K562 (cell line): Measurements from ENCODE around the gene CLSTN1. TPM values are rescaled to one million over a fixed set of nuclear protein-coding genes. Genes with fewer than 3 reads are reported as not detected.
A peak's percentile ranks its signal among the peaks of the same experiment; 100 is the strongest.

Experiments used
- ATAC-seq: fragments of 200-7000 bp; cut with Tn5 transposase; 3 replicates; pipeline ENCODE4 v1.9.1; 2020; ENCODE audit warnings: moderate library complexity
- BruUV-seq: library from RNA; stranded (reverse); fragments of 400-500 nt; replicated peaks from 2 replicates; lab custom pipeline; 2021; lab: Mats Ljungman, UMichigan
- CTCF ChIA-PET: fragments of 300-600 bp; formaldehyde crosslinking; extraction: SDS; loops from one replicate; lab custom pipeline; 2021; ENCODE audit warnings: low intra/inter-chr PET ratio; lab: Yijun Ruan, JAX
- POLR2A ChIA-PET: fragments of 300-600, 350-650 bp; sonication (Branson Sonifier 250); formaldehyde crosslinking; extraction: SDS; loops from one replicate; lab custom pipeline; 2021; ENCODE audit warnings: antibody characterized with exemption, inconsistent platforms; lab: Yijun Ruan, JAX
- DNase-seq, 4 experiments: peaks; one replicate each; pipeline versions ENCODE4 v3.0.0 to v3.0.0-alpha.2; 2011 to 2018; ENCODE audit warnings: low spot score in 3 of 4, mixed read lengths in 3 of 4; ENCODE audit errors: extremely low read depth in 1 of 4
- FAIRE-seq: peaks from 2 replicates; lab custom pipeline; 2011; peaks lifted over from hg19 to GRCh38; lab: Jason Lieb, UNC
- H2AFZ ChIP-seq: 2 replicates; pipeline ENCODE4 v1.6.0; 2011; ENCODE audit warnings: low read depth, low read length, control low read depth, inconsistent platforms
- H3K27ac ChIP-seq: fragments of 200-600 bp; 3 replicates; pipeline ENCODE4 v1.8.0; 2011; ENCODE audit warnings: low read depth, mild to moderate bottlenecking, control low read depth, inconsistent platforms, low read length, moderate library complexity, mixed read lengths; ENCODE audit errors: extremely low read depth
- H3K27me3 ChIP-seq, 2 experiments: fragments of 300-600 bp in 1 of 2; 2 replicates in 1 of 2; 3 replicates in 1 of 2; pipeline versions ENCODE4 v1.6.0 to v1.8.0; 2011; ENCODE audit warnings: inconsistent platforms in 2 of 2, low read length in 2 of 2, mild to moderate bottlenecking in 1 of 2, mixed read lengths in 1 of 2, moderate library complexity in 1 of 2; ENCODE audit not compliant: control insufficient read depth in 2 of 2, insufficient read depth in 2 of 2
- H3K36me3 ChIP-seq: fragments of 300-600 bp; 3 replicates; pipeline ENCODE4 v1.8.0; 2011; ENCODE audit warnings: mild to moderate bottlenecking, low read length, inconsistent platforms; ENCODE audit not compliant: control insufficient read depth, insufficient read depth
- H3K4me1 ChIP-seq, 2 experiments: fragments of 200-600 bp in 1 of 2; replicated peaks in 1 of 2; 2 replicates in 1 of 2; 3 replicates in 1 of 2; pipeline versions ENCODE4 v1.5.1 to v1.8.0; 2011; ENCODE audit warnings: inconsistent platforms in 2 of 2, low read length in 2 of 2, mild to moderate bottlenecking in 1 of 2, mixed read lengths in 1 of 2, moderate library complexity in 1 of 2; ENCODE audit not compliant: control insufficient read depth in 2 of 2, insufficient read depth in 2 of 2
- H3K4me2 ChIP-seq: 2 replicates; pipeline ENCODE4 v1.6.1; 2011; ENCODE audit warnings: low read length, control low read depth, inconsistent platforms, mixed read lengths; ENCODE audit not compliant: insufficient read depth
- H3K4me3 ChIP-seq: fragments of 200-600 bp; sonication (generic), shearing (Covaris generic); 2 replicates; pipeline ENCODE4 v1.5.1; 2016; ENCODE audit warnings: control low read depth, inconsistent platforms
- H3K79me2 ChIP-seq: fragments of 200-600 bp; 3 replicates; pipeline ENCODE4 v1.8.0; 2011; ENCODE audit warnings: low read length, inconsistent platforms; ENCODE audit not compliant: control insufficient read depth, insufficient read depth
- H3K9ac ChIP-seq, 2 experiments: 2 replicates each; pipeline versions ENCODE4 v1.6.0 to v1.6.1; 2011; ENCODE audit warnings: low read depth in 2 of 2, low read length in 2 of 2, control low read depth in 1 of 2, inconsistent platforms in 1 of 2, mild to moderate bottlenecking in 1 of 2, mixed read lengths in 1 of 2; ENCODE audit not compliant: insufficient read depth in 1 of 2
- H3K9me1 ChIP-seq: one replicate; pipeline ENCODE4 v1.6.0; 2011; ENCODE audit warnings: inconsistent platforms, mild to moderate bottlenecking, low read length, moderate library complexity; ENCODE audit not compliant: control insufficient read depth, insufficient read depth
- H3K9me3 ChIP-seq: replicated peaks from 2 replicates; pipeline ENCODE4 v1.5.1; 2011; ENCODE audit warnings: low read depth, low read length, inconsistent platforms; ENCODE audit not compliant: control insufficient read depth, insufficient read depth
- H4K20me1 ChIP-seq: replicated peaks from 2 replicates; pipeline ENCODE4 v1.6.1; 2011; ENCODE audit warnings: low read length, inconsistent platforms, mixed read lengths; ENCODE audit not compliant: control insufficient read depth, insufficient read depth
- ARID1B ChIP-seq: fragments of 450-650 bp; IDR thresholded peaks from 2 replicates; pipeline ENCODE4 v1.6.1; 2016; ENCODE audit warnings: antibody characterized with exemption, mild to moderate bottlenecking, inconsistent platforms
- BHLHE40 ChIP-seq: IDR thresholded peaks from 2 replicates; pipeline ENCODE4 v1.6.1; 2011; ENCODE audit warnings: low read length, improper control_type of control experiment
- CBFA2T2 ChIP-seq: fragments of 450-650 bp; conservative IDR thresholded peaks from 2 replicates; pipeline ENCODE4 v1.6.1; 2017; ENCODE audit warnings: mild to moderate bottlenecking
- CBFA2T3 ChIP-seq: fragments of 450-650 bp; IDR thresholded peaks from 2 replicates; pipeline ENCODE4 v1.6.1; 2017
- CC2D1A ChIP-seq: fragments of 450-650 bp; IDR thresholded peaks from 2 replicates; pipeline ENCODE4 v1.6.1; 2017; ENCODE audit warnings: mild to moderate bottlenecking
- CXXC5 ChIP-seq: fragments of 250-450 bp; sonication (Bioruptor Pico); IDR thresholded peaks from 2 replicates; pipeline ENCODE4 v1.8.0; 2022; ENCODE audit warnings: inconsistent platforms, mild to moderate bottlenecking, moderate library complexity
- KDM1A ChIP-seq, 2 experiments: fragments of 450-650 bp; IDR thresholded peaks; 2 replicates each; pipeline ENCODE4 v1.6.1; 2016; ENCODE audit warnings: mild to moderate bottlenecking in 2 of 2
- NCOR1 ChIP-seq: fragments of 450-650 bp; IDR thresholded peaks from 2 replicates; pipeline ENCODE4 v1.6.1; 2016; ENCODE audit warnings: mild to moderate bottlenecking, moderate library complexity
- POLR2AphosphoS5 ChIP-seq: IDR thresholded peaks from 2 replicates; pipeline ENCODE4 v1.6.1; 2011; ENCODE audit warnings: mild to moderate bottlenecking, low read depth, low read length, moderate library complexity; ENCODE audit not compliant: control insufficient read depth, insufficient read depth
- RCOR1 ChIP-seq, 2 experiments: IDR thresholded peaks; 2 replicates each; pipeline ENCODE4 v1.6.1; 2012; ENCODE audit warnings: low read depth in 2 of 2, low read length in 2 of 2, borderline replicate concordance in 1 of 2, improper control_type of control experiment in 1 of 2
- TAL1 ChIP-seq: fragments of 450-650 bp; IDR thresholded peaks from 2 replicates; pipeline ENCODE4 v1.6.1; 2016; ENCODE audit warnings: mild to moderate bottlenecking
- TCF3 ChIP-seq: sonication (generic); formaldehyde crosslinking; IDR thresholded peaks from 2 replicates; pipeline ENCODE4 v1.4.0; 2020; ENCODE audit warnings: mild to moderate bottlenecking, missing genetic modification reagents
- TEAD4 ChIP-seq, 2 experiments: sonication (generic) in 1 of 2; formaldehyde crosslinking in 1 of 2; IDR thresholded peaks; 2 replicates each; pipeline versions ENCODE4 v1.6.1 to v1.8.0; 2012 to 2022; ENCODE audit warnings: borderline replicate concordance in 1 of 2, inconsistent platforms in 1 of 2, low read length in 1 of 2, mild to moderate bottlenecking in 1 of 2, missing genetic modification reagents in 1 of 2
- ZNF311 ChIP-seq: fragments of 250-450 bp; sonication (Bioruptor Pico); IDR thresholded peaks from 2 replicates; pipeline ENCODE4 v1.4.0; 2020; ENCODE audit warnings: mild to moderate bottlenecking, moderate library complexity
- WGBS: fragments of 100-300 bp; shearing (Covaris generic); methylation state at CpG from one replicate; pipeline ENCODE4 v1.1.6; 2016; ENCODE audit warnings: low coverage, mixed read lengths; ENCODE audit not compliant: insufficient coverage; ENCODE audit errors: missing lambda C conversion rate; 5-methylcytosine and 5-hydroxymethylcytosine counted together
- in situ Hi-C: fragments of 300-500 bp; cut with MboI; formaldehyde crosslinking; loops from 4 replicates; pipeline ENCODE4 v1.15.0; 2018; ENCODE audit warnings: inconsistent platforms, mixed read lengths
- intact Hi-C: fragments of 100-400 bp; cut with micrococcal nuclease; formaldehyde crosslinking; loops from 2 replicates; pipeline ENCODE4 v1.14.2; 2022
- polyA plus RNA-seq, 8 experiments: library from polyadenylated mRNA; depleted of rRNA in 4 of 8; stranded (reverse) in 5 of 8; unstranded in 3 of 8; fragments of >200 nt; fragmentation: Nextera tagmentation in 2 of 8; fragmentation: Illumina TruSeq in 1 of 8; extraction: Ambion mirVana in 2 of 8; extraction: Trizol in 1 of 8; gene quantifications; 2 replicates each; pipeline versions ENCODE4 v1.2.1 to v1.2.3, GENCODE V29; 2011 to 2014; ENCODE audit warnings: inconsistent platforms in 1 of 8, missing spikeins in 1 of 8
- total RNA-seq, 7 experiments: library from RNA; depleted of rRNA in 6 of 7; stranded (reverse); fragments of >200 nt in 6 of 7; fragmentation: Illumina TruSeq in 2 of 7; extraction: Trizol in 2 of 7; gene quantifications; 2 replicates each; pipeline versions ENCODE4 v1.2.1 to v1.2.3, GENCODE V29; 2011 to 2021; ENCODE audit warnings: low replicate concordance in 1 of 7
- TF ChIP-seq, protein P1 (sequence below), 2 experiments: IDR thresholded peaks in 1 of 2; conservative IDR thresholded peaks in 1 of 2; 2 replicates each; pipeline ENCODE4 v1.6.1; 2016; ENCODE audit warnings: low read depth in 2 of 2, mild to moderate bottlenecking in 1 of 2, missing compliant biosample characterization in 1 of 2, missing genetic modification characterization in 1 of 2, moderate library complexity in 1 of 2
- TF ChIP-seq, protein P2 (sequence below): sonication (generic); formaldehyde crosslinking; IDR thresholded peaks from 2 replicates; pipeline ENCODE4 v1.9.0; 2022; ENCODE audit warnings: mild to moderate bottlenecking, missing genetic modification reagents
- TF ChIP-seq, protein P3 (sequence below): fragments of 450-650 bp; IDR thresholded peaks from 2 replicates; pipeline ENCODE4 v1.6.1; 2016
- TF ChIP-seq, protein P4 (sequence below): sonication (generic); formaldehyde crosslinking; IDR thresholded peaks from 2 replicates; pipeline ENCODE4 v1.8.1; 2023; ENCODE audit warnings: mild to moderate bottlenecking, missing genetic modification reagents, moderate library complexity

CLSTN1 gene
- total and polyA plus RNA-seq, 9 of the 15 experiments (the other 6 are each of a cell fraction or from before 2014, with no cell fraction given) = 1.1 to 32.5 (median 13.3) TPM

DNA sequence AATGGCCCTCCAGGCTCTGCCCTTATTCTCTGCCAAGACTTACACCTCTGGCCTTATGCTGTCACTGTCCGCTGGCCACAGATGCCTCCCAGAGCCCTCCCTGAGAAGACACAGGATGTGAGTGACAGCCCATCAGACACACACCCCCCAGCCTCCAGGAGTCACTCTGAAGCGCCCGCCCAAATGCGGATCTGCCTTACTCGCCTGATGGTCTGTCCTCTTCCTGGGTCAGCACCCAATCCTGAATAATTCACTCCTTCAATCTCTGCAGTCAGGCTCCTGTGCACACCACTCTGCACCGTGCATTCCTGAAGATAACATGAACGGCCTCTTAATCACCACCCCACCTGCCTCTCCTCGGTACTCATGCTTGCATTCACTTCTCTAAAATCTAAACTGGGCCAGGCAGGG is 14.7 kb downstream of the CLSTN1 start:
- no peak overlapping the region for H3K27ac ChIP-seq
- H3K4me2 ChIP-seq = no peak overlapping the region
- H3K9me3 ChIP-seq = no peaks in the 10 kb centered on the region
- no peak for FAIRE-seq
- ChIA-PET POLR2A (interaction anchor here (1.0 kb wide), 1 partner anchor 9 kb away, joined by 4 read pairs; no protein-coding TSS in a partner anchor), CTCF (no interaction called here)
- H3K4me1 ChIP-seq = peaks cover 4 to 15% of the 10 kb centered on the region in 2 experiments; a peak in 4 of 5 replicates
- in situ Hi-C loops = no loop called here
- peaks cover 12% of the 10 kb centered on the region; the same call in 1 of the 2 replicates for H4K20me1 ChIP-seq
- 34% methylated on average over 8 of the region's 8 CpGs for WGBS
- no peaks in the 10 kb centered on the region for H3K9me1 ChIP-seq
- peak; percentile 59 for ATAC-seq
- no peak overlapping the region for H3K9ac ChIP-seq
- no peak overlapping the region for H3K4me3 ChIP-seq
- peak in 2 of 4 experiments; percentile 17 to 24 for DNase-seq
- H2AFZ ChIP-seq = no peak overlapping the region
- H3K79me2 ChIP-seq = no peaks in the 10 kb centered on the region
- intact Hi-C loops = no loop called here
- BruUV-seq = no TSS peak
- H3K36me3 ChIP-seq = no peaks in the 10 kb centered on the region
- H3K27me3 ChIP-seq = no peaks in the 10 kb centered on the region
- peak; percentile 28; the same call in 1 of the 2 replicates for TF ChIP-seq NCOR1
- peak; percentile 65 to 80; a peak in 2 of 4 replicates for TF ChIP-seq RCOR1 (IDR thresholded peaks at IDR 0.05; ENCODE audit: borderline replicate concordance in 1 of 2, low read depth in 2 of 2, low read length in 2 of 2)
- peak; percentile 94 for TF ChIP-seq KDM1A (IDR thresholded peaks at IDR 0.05)
- TF ChIP-seq, protein P1, sequence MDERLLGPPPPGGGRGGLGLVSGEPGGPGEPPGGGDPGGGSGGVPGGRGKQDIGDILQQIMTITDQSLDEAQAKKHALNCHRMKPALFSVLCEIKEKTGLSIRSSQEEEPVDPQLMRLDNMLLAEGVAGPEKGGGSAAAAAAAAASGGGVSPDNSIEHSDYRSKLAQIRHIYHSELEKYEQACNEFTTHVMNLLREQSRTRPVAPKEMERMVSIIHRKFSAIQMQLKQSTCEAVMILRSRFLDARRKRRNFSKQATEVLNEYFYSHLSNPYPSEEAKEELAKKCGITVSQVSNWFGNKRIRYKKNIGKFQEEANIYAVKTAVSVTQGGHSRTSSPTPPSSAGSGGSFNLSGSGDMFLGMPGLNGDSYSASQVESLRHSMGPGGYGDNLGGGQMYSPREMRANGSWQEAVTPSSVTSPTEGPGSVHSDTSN (CRISPR knock-in tag; IDR thresholded peaks at IDR 0.05; ENCODE audit: low read depth) = no peak
- TF ChIP-seq, protein P1 (tag; conservative IDR thresholded peaks at IDR 0.05; ENCODE audit: low read depth) = no peak; the same call in 1 of the 2 replicates
- TF ChIP-seq, protein P2, sequence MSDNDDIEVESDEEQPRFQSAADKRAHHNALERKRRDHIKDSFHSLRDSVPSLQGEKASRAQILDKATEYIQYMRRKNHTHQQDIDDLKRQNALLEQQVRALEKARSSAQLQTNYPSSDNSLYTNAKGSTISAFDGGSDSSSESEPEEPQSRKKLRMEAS (CRISPR knock-in tag) = peak; percentile 43; the same call in 1 of the 2 replicates
- peak; percentile 77 for TF ChIP-seq TCF3 (CRISPR knock-in tag)
- TF ChIP-seq TAL1 = peak; percentile 65
- peak; percentile 85 for TF ChIP-seq CBFA2T3
- no peak for TF ChIP-seq ZNF311 (CRISPR knock-in tag)
- no peak for TF ChIP-seq CC2D1A
- TF ChIP-seq, protein P3, sequence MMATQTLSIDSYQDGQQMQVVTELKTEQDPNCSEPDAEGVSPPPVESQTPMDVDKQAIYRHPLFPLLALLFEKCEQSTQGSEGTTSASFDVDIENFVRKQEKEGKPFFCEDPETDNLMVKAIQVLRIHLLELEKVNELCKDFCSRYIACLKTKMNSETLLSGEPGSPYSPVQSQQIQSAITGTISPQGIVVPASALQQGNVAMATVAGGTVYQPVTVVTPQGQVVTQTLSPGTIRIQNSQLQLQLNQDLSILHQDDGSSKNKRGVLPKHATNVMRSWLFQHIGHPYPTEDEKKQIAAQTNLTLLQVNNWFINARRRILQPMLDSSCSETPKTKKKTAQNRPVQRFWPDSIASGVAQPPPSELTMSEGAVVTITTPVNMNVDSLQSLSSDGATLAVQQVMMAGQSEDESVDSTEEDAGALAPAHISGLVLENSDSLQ = peak; percentile 87
- peak; percentile 39; the same call in 1 of the 2 replicates for TF ChIP-seq ARID1B
- peak; percentile 75 for TF ChIP-seq BHLHE40
- TF ChIP-seq CXXC5 (CRISPR knock-in tag) = peak; percentile 55
- 0 out of 2 replicates have a peak, but pooled peaks have one; percentile 20 for TF ChIP-seq POLR2AphosphoS5
- peak; percentile 70 for TF ChIP-seq CBFA2T2
- peak; percentile 65; the same call in 1 of the 2 replicates for TF ChIP-seq TEAD4 (IDR thresholded peaks at IDR 0.05; ENCODE audit: low read length)
- TF ChIP-seq TEAD4 (CRISPR knock-in tag; IDR thresholded peaks at IDR 0.05; ENCODE audit: borderline replicate concordance) = no peak
- TF ChIP-seq, protein P4, sequence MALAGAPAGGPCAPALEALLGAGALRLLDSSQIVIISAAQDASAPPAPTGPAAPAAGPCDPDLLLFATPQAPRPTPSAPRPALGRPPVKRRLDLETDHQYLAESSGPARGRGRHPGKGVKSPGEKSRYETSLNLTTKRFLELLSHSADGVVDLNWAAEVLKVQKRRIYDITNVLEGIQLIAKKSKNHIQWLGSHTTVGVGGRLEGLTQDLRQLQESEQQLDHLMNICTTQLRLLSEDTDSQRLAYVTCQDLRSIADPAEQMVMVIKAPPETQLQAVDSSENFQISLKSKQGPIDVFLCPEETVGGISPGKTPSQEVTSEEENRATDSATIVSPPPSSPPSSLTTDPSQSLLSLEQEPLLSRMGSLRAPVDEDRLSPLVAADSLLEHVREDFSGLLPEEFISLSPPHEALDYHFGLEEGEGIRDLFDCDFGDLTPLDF (CRISPR knock-in tag) = no peak
